HepG2 (cell line): ENCODE measurements around the gene CHFR. TPM values are rescaled to one million over a fixed set of nuclear protein-coding genes. Genes with fewer than 3 reads are reported as not detected.

Experiments used
- ATAC-seq: fragments of 200-7000 bp; cut with Tn5 transposase; 3 replicates; pipeline ENCODE4 v1.9.1; 2020; ENCODE audit warnings: mild to moderate bottlenecking, moderate library complexity
- BruUV-seq: library from RNA; stranded (reverse); fragments of 400-500 nt; replicated peaks from 2 replicates; lab custom pipeline; 2021; lab: Mats Ljungman, UMichigan
- CTCF ChIA-PET: fragments of 300-600 bp; formaldehyde crosslinking; extraction: SDS; loops from one replicate; lab custom pipeline; 2021; ENCODE audit warnings: low total read pairs, inconsistent platforms, low intra/inter-chr PET ratio; lab: Yijun Ruan, JAX
- POLR2A ChIA-PET: fragments of 350-600 bp; sonication (Branson Sonifier 250); formaldehyde crosslinking; loops from one replicate; lab custom pipeline; 2020; ENCODE audit warnings: antibody characterized with exemption, inconsistent platforms; lab: Yijun Ruan, JAX
- DNase-seq: peaks from one replicate; pipeline ENCODE4 v3.0.0-alpha.2; 2015; ENCODE audit warnings: low spot score
- FAIRE-seq: peaks from 3 replicates; lab custom pipeline; 2011; peaks lifted over from hg19 to GRCh38; lab: Jason Lieb, UNC
- H2AFZ ChIP-seq: one replicate; pipeline ENCODE4 v1.6.1; 2011; ENCODE audit warnings: low read length, inconsistent platforms
- H3K27ac ChIP-seq: fragments of 300-600 bp; 3 replicates; pipeline ENCODE4 v1.8.0; 2011; ENCODE audit warnings: mixed run types, mild to moderate bottlenecking, mixed read lengths, low read length, inconsistent platforms; ENCODE audit not compliant: insufficient read depth; ENCODE audit errors: extremely low read length
- H3K27me3 ChIP-seq, 2 experiments: fragments of 200-600 bp in 1 of 2; 2 replicates in 1 of 2; 3 replicates in 1 of 2; pipeline versions ENCODE4 v1.6.0 to v1.8.0; 2011; ENCODE audit warnings: low read length in 2 of 2, mild to moderate bottlenecking in 2 of 2, moderate library complexity in 2 of 2, inconsistent platforms in 1 of 2; ENCODE audit not compliant: insufficient read depth in 2 of 2, control insufficient read depth in 1 of 2
- H3K36me3 ChIP-seq, 2 experiments: fragments of 200-600 bp in 1 of 2; replicated peaks in 1 of 2; 2 replicates in 1 of 2; 3 replicates in 1 of 2; pipeline versions ENCODE4 v1.5.1 to v1.8.0; 2011; ENCODE audit warnings: low read length in 2 of 2, inconsistent platforms in 1 of 2; ENCODE audit not compliant: insufficient read depth in 2 of 2, control insufficient read depth in 1 of 2
- H3K4me1 ChIP-seq: 2 replicates; pipeline ENCODE4 v1.5.1; 2012; ENCODE audit warnings: low read length, inconsistent platforms; ENCODE audit not compliant: insufficient read depth
- H3K4me2 ChIP-seq: 2 replicates; pipeline ENCODE4 v1.6.0; 2011; ENCODE audit warnings: low read depth, low read length, inconsistent platforms
- H3K4me3 ChIP-seq, 3 experiments: fragments of 200-600 bp in 1 of 3; sonication (generic), shearing (Covaris generic) in 1 of 3; replicated peaks in 1 of 3; 2 replicates each; pipeline ENCODE4 v1.5.1; 2011 to 2016; ENCODE audit warnings: low read length in 3 of 3, inconsistent platforms in 2 of 3, low read depth in 2 of 3, mild to moderate bottlenecking in 2 of 3, control low read depth in 1 of 3, mixed read lengths in 1 of 3; ENCODE audit not compliant: insufficient read depth in 1 of 3
- H3K79me2 ChIP-seq: one replicate; pipeline ENCODE4 v1.6.1; 2011; ENCODE audit warnings: low read length, inconsistent platforms; ENCODE audit not compliant: insufficient read depth
- H3K9ac ChIP-seq: 2 replicates; pipeline ENCODE4 v1.6.0; 2011; ENCODE audit warnings: mild to moderate bottlenecking, low read depth, low read length, inconsistent platforms; ENCODE audit not compliant: insufficient read depth
- H3K9me3 ChIP-seq: 2 replicates; pipeline ENCODE4 v1.5.1; 2012; ENCODE audit warnings: mild to moderate bottlenecking, low read length
- H4K20me1 ChIP-seq: 2 replicates; pipeline ENCODE4 v1.6.0; 2011; ENCODE audit warnings: inconsistent platforms, mild to moderate bottlenecking, low read length, moderate library complexity; ENCODE audit not compliant: insufficient read depth
- HES4 ChIP-seq: sonication (generic); formaldehyde crosslinking; IDR thresholded peaks from 2 replicates; pipeline ENCODE4 v1.9.0; 2021; ENCODE audit warnings: mild to moderate bottlenecking, missing genetic modification reagents, borderline replicate concordance
- MAFF ChIP-seq: IDR thresholded peaks from 2 replicates; pipeline ENCODE4 v1.6.1; 2011; ENCODE audit warnings: low read depth, low read length, improper control_type of control experiment
- ZFP82 ChIP-seq: sonication (generic); formaldehyde crosslinking; IDR thresholded peaks from 2 replicates; pipeline ENCODE4 v1.5.1; 2020; ENCODE audit warnings: mild to moderate bottlenecking, missing genetic modification reagents, borderline replicate concordance
- WGBS: methylation state at CpG from one replicate; pipeline ENCODE4 v1.1.6; 2017; ENCODE audit warnings: low lambda C conversion rate; 5-methylcytosine and 5-hydroxymethylcytosine counted together
- in situ Hi-C: cut with HindIII; loops from 2 replicates; pipeline ENCODE4 v1.10.0; 2017; ENCODE audit warnings: low pct_unique_long_range_greater_than_20kb; ENCODE audit not compliant: extremely low pct_ligation_motif_present
- intact Hi-C: fragments of 100-400 bp; cut with micrococcal nuclease; formaldehyde crosslinking; loops from one replicate; pipeline ENCODE4 v1.10.0; 2022; ENCODE audit not compliant: unreplicated experiment
- polyA plus RNA-seq, 8 experiments: library from polyadenylated mRNA; depleted of rRNA in 3 of 8; stranded (reverse) in 7 of 8; unstranded in 1 of 8; fragments of >200 nt; fragmentation: Illumina TruSeq in 4 of 8; extraction: Trizol in 4 of 8; gene quantifications; 2 replicates each; pipeline versions ENCODE4 v1.2.1 to v1.2.3, GENCODE V29; 2011 to 2016; ENCODE audit warnings: low read depth in 4 of 8, missing spikeins in 1 of 8, mixed read lengths in 1 of 8; ENCODE audit not compliant: insufficient read depth in 1 of 8
- total RNA-seq, 5 experiments: library from RNA; depleted of rRNA; stranded (reverse); fragments of >200 nt; fragmentation: Illumina TruSeq; extraction: Trizol; gene quantifications; 2 replicates each; pipeline ENCODE4 v1.2.3, GENCODE V29; 2016; ENCODE audit warnings: low read depth in 1 of 5
- TF ChIP-seq, protein P1 (sequence below): IDR thresholded peaks from 2 replicates; pipeline ENCODE4 v1.6.1; 2016; ENCODE audit warnings: missing compliant biosample characterization, missing genetic modification reagents, borderline replicate concordance
- TF ChIP-seq, protein P2 (sequence below): sonication (generic); formaldehyde crosslinking; IDR thresholded peaks from 2 replicates; pipeline ENCODE4 v1.5.1; 2020; ENCODE audit warnings: missing genetic modification reagents, mild to moderate bottlenecking, borderline replicate concordance

The CHFR gene
- total and polyA plus RNA-seq, 2 of the 13 experiments (the other 11 are each of a cell fraction or from before 2014, with no cell fraction given) = 21.4 to 21.5 TPM

GRCh38 chr12:132825861-132826260 lies 61.5 kb downstream of the CHFR start:
- Histone ChIP-seq H3K27ac (no peak overlapping the region), H4K20me1 (peaks cover 21% of the 10 kb centered on the region), H3K36me3 (peaks cover 4 to 41% of the 10 kb centered on the region in 2 experiments), H3K9ac (no peak overlapping the region), H2AFZ (no peak overlapping the region), H3K4me3 (no peak overlapping the region), H3K79me2 (peaks cover 47% of the 10 kb centered on the region), H3K27me3 (no peaks in the 10 kb centered on the region; a peak in 1 of 5 replicates), H3K9me3 (no peaks in the 10 kb centered on the region), H3K4me2 (no peak overlapping the region), H3K4me1 (peaks cover 23% of the 10 kb centered on the region)
- intact Hi-C loops (no loop called here), in situ Hi-C loops (no loop called here)
- ChIA-PET CTCF (no interaction called here), POLR2A (no interaction called here)
- no peak for TF ChIP-seq ZFP82 (CRISPR knock-in tag)
- TF ChIP-seq MAFF = no peak
- TF ChIP-seq HES4 (CRISPR knock-in tag) = no peak
- TF ChIP-seq, protein P1, sequence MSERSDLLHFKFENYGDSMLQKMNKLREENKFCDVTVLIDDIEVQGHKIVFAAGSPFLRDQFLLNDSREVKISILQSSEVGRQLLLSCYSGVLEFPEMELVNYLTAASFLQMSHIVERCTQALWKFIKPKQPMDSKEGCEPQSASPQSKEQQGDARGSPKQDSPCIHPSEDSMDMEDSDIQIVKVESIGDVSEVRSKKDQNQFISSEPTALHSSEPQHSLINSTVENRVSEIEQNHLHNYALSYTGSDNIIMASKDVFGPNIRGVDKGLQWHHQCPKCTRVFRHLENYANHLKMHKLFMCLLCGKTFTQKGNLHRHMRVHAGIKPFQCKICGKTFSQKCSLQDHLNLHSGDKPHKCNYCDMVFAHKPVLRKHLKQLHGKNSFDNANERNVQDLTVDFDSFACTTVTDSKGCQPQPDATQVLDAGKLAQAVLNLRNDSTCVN (CRISPR knock-in tag) = no peak
- TF ChIP-seq, protein P2, sequence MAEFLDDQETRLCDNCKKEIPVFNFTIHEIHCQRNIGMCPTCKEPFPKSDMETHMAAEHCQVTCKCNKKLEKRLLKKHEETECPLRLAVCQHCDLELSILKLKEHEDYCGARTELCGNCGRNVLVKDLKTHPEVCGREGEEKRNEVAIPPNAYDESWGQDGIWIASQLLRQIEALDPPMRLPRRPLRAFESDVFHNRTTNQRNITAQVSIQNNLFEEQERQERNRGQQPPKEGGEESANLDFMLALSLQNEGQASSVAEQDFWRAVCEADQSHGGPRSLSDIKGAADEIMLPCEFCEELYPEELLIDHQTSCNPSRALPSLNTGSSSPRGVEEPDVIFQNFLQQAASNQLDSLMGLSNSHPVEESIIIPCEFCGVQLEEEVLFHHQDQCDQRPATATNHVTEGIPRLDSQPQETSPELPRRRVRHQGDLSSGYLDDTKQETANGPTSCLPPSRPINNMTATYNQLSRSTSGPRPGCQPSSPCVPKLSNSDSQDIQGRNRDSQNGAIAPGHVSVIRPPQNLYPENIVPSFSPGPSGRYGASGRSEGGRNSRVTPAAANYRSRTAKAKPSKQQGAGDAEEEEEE (CRISPR knock-in tag) = no peak
- ATAC-seq (no peak), FAIRE-seq (no peak), DNase-seq (no peak)
- 96% methylated on average over 13 of the region's 16 CpGs for WGBS
- no TSS peak for BruUV-seq
